Upper lobe of left lung (tissue), 6 donors: Measurements from ENCODE around the gene EIF4E1B. TPM values are rescaled to one million over a fixed set of nuclear protein-coding genes. Genes with fewer than 3 reads are reported as not detected.

Experiments used
- ATAC-seq, 2 donors: fragments of 200-7000 bp; cut with Tn5 transposase; one replicate each; pipeline ENCODE4 v1.9.1; 2022; ENCODE audit warnings: mild to moderate bottlenecking in 2 of 2, moderate library complexity in 2 of 2; ENCODE audit not compliant: low FRiP score in 2 of 2
- DNase-seq, 2 donors: peaks; one replicate each; pipeline ENCODE4 v3.0.0-alpha.2; 2019 to 2020
- H3K27ac ChIP-seq, 4 donors: fragments of 200-600 bp; sonication (generic); one replicate each; pipeline ENCODE4 v1.5.1; 2016 to 2019
- H3K27me3 ChIP-seq, 4 donors: fragments of 200-600 bp; sonication (generic); one replicate each; pipeline ENCODE4 v1.5.1; 2017 to 2019
- H3K36me3 ChIP-seq, 4 donors: fragments of 200-600 bp; sonication (generic); one replicate each; pipeline ENCODE4 v1.5.1; 2016 to 2019
- H3K4me1 ChIP-seq, 4 donors: fragments of 200-600 bp; sonication (generic); one replicate each; pipeline ENCODE4 v1.5.1; 2018 to 2019
- H3K4me3 ChIP-seq, 4 donors: fragments of 200-600 bp; sonication (generic); one replicate each; pipeline ENCODE4 v1.5.1; 2017 to 2019; ENCODE audit warnings: mild to moderate bottlenecking in 2 of 4, moderate library complexity in 1 of 4
- H3K9me3 ChIP-seq, 4 donors: fragments of 200-600 bp; sonication (generic); one replicate each; pipeline ENCODE4 v1.5.1; 2018 to 2019
- CTCF ChIP-seq, 6 experiments: fragments of 450-650 bp in 4 of 6; fragments of 200-600 bp in 2 of 6; sonication (generic) in 2 of 6; IDR thresholded peaks; one replicate each; pipeline ENCODE4 v1.5.1; 2016 to 2019; ENCODE audit warnings: antibody characterized with exemption in 6 of 6
- EP300 ChIP-seq, 4 donors: sonication (generic); formaldehyde crosslinking; IDR thresholded peaks; one replicate each; pipeline ENCODE4 v1.5.1; 2017; ENCODE audit warnings: antibody characterized with exemption in 4 of 4, control low read depth in 2 of 4
- POLR2A ChIP-seq, 4 donors: fragments of 450-650 bp; IDR thresholded peaks; one replicate each; pipeline ENCODE4 v1.5.1; 2016 to 2017; ENCODE audit warnings: antibody characterized with exemption in 4 of 4, mild to moderate bottlenecking in 2 of 4
- POLR2AphosphoS5 ChIP-seq, 2 donors: sonication (generic); formaldehyde crosslinking; IDR thresholded peaks; one replicate each; pipeline ENCODE4 v1.5.1; 2017; ENCODE audit warnings: antibody characterized with exemption in 2 of 2
- WGBS, 2 donors: methylation state at CpG; one replicate each; pipeline ENCODE4 v1.1.5; 2017 to 2018; 5-methylcytosine and 5-hydroxymethylcytosine counted together
- total RNA-seq, 6 donors: library from RNA; depleted of rRNA in 4 of 6; stranded (reverse); fragments of >200 nt in 4 of 6; gene quantifications; one replicate each; pipeline versions ENCODE4 v1.1.0 to v1.2.1, GENCODE V29; 2016 to 2021
- donor health status: DM: no; HTN: no; CAD: no; lungs with moderate emphysema.
- donor health status: DM: no; HTN: yes; CAD: no; lungs with severe emphysema.

The EIF4E1B gene
- total RNA-seq, 6 donors from 2014 or later = not detected

- Histone ChIP-seq H3K4me3 (no peak overlapping the region), H3K27ac (no peak overlapping the region), H3K36me3 (no peaks in the 10 kb centered on the region), H3K4me1 (peaks cover 12 to 18% (median 13%) of the 10 kb centered on the region in 4 donors), H3K9me3 (no peaks in the 10 kb centered on the region), H3K27me3 (peaks cover 0 to 38% (median 20%) of the 10 kb centered on the region in 4 donors)
- 70 to 72% methylated on average over 7 of the region's 7 CpGs for WGBS, 2 donors
- ATAC-seq (no peak), DNase-seq (no peak)
- TF ChIP-seq POLR2AphosphoS5 (IDR thresholded peaks at IDR 0.05) (no peak), POLR2A (IDR thresholded peaks at IDR 0.05) (no peak), EP300 (IDR thresholded peaks at IDR 0.05) (no peak), CTCF (IDR thresholded peaks at IDR 0.05) (no peak)
Observed at GRCh38 chr5:176631383-176632200, 1.1 kb downstream of the EIF4E1B start.

GRCh38 chr5:176632745-176633144, 2.3 kb downstream of the EIF4E1B start:
- peaks cover 12 to 18% (median 13%) of the 10 kb centered on the region in 4 donors for H3K4me1 ChIP-seq
- peaks cover 0 to 35% (median 20%) of the 10 kb centered on the region in 4 donors for H3K27me3 ChIP-seq
- WGBS, 2 donors = 90 to 95% methylated on average over 2 of the region's 2 CpGs
- TF ChIP-seq POLR2AphosphoS5 (IDR thresholded peaks at IDR 0.05) (no peak), POLR2A (IDR thresholded peaks at IDR 0.05) (no peak), CTCF (IDR thresholded peaks at IDR 0.05) (no peak), EP300 (IDR thresholded peaks at IDR 0.05) (no peak)
- ATAC-seq (no peak), DNase-seq (no peak)
- H3K36me3 ChIP-seq = no peaks in the 10 kb centered on the region
- H3K27ac ChIP-seq = no peak overlapping the region
- H3K9me3 ChIP-seq = no peaks in the 10 kb centered on the region
- H3K4me3 ChIP-seq = no peak overlapping the region

GRCh38 chr5:176633598-176633997, 3.1 kb downstream of the EIF4E1B start:
- no peak for ATAC-seq
- Histone ChIP-seq H3K9me3 (no peaks in the 10 kb centered on the region), H3K4me3 (no peak overlapping the region), H3K27ac (no peak overlapping the region), H3K4me1 (peaks cover 12 to 18% (median 13%) of the 10 kb centered on the region in 4 donors), H3K36me3 (no peaks in the 10 kb centered on the region), H3K27me3 (peaks cover 0 to 27% (median 14%) of the 10 kb centered on the region in 4 donors)
- DNase-seq = no peak
- no peak for TF ChIP-seq POLR2A (IDR thresholded peaks at IDR 0.05)
- no peak for TF ChIP-seq CTCF (IDR thresholded peaks at IDR 0.05)
- WGBS, 2 donors = 25 to 34% methylated on average over 6 of the region's 6 CpGs

GRCh38 chr5:176636426-176636825, 6.0 kb downstream of the EIF4E1B start:
- Histone ChIP-seq H3K27ac (no peak overlapping the region), H3K4me1 (no peaks in the 10 kb centered on the region), H3K27me3 (peaks cover 0 to 4% (median 2%) of the 10 kb centered on the region in 4 donors), H3K36me3 (no peaks in the 10 kb centered on the region), H3K4me3 (no peak overlapping the region), H3K9me3 (no peaks in the 10 kb centered on the region)
- ATAC-seq (no peak), DNase-seq (no peak)
- WGBS, 2 donors = 38 to 55% methylated on average over 9 of the region's 9 CpGs
- TF ChIP-seq EP300 (IDR thresholded peaks at IDR 0.05) (no peak), POLR2AphosphoS5 (IDR thresholded peaks at IDR 0.05) (no peak), CTCF (IDR thresholded peaks at IDR 0.05) (no peak), POLR2A (IDR thresholded peaks at IDR 0.05) (no peak)

GRCh38 chr5:176637556-176637955, 7.1 kb downstream of the EIF4E1B start:
- Histone ChIP-seq H3K36me3 (no peaks in the 10 kb centered on the region), H3K4me3 (no peak overlapping the region), H3K9me3 (no peaks in the 10 kb centered on the region), H3K27ac (no peak overlapping the region), H3K4me1 (no peaks in the 10 kb centered on the region), H3K27me3 (peaks cover 0 to 3% (median 0%) of the 10 kb centered on the region in 4 donors)
- TF ChIP-seq POLR2AphosphoS5 (IDR thresholded peaks at IDR 0.05) (no peak), POLR2A (IDR thresholded peaks at IDR 0.05) (no peak), CTCF (IDR thresholded peaks at IDR 0.05) (no peak), EP300 (IDR thresholded peaks at IDR 0.05) (no peak)
- ATAC-seq (no peak), DNase-seq (no peak)
- 54 to 56% methylated on average over 4 of the region's 4 CpGs for WGBS, 2 donors
